ENCODE measurements around the gene LIMK2. TPM values are rescaled to one million over a fixed set of nuclear protein-coding genes. Genes with fewer than 3 reads are reported as not detected.
"Not testable (repeated sequence)": the region's sequence is repeated elsewhere in the genome, so short reads cannot be mapped to it uniquely, and the experiment has no call there.

The LIMK2 gene
- total and polyA plus RNA-seq, 2 donors: 21.6 to 32.6 TPM

DNA sequence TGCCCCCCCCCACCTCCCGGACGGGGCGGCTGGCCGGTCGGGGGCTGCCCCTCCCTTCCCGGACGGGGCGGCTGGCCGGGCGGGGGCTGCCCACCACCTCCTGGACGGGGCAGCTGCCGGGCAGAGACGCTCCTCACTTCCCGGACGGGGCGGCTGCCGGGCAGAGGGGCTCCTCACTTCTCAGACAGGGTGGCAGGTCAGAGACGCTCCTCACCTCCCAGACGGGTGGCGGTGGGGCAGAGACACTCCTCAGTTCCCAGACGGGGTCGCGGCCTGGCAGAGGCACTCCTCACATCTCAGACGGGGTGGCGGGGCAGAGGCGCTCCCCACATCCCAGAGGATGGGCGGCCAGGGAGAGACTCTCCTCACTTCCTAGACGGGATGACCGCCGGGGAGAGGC lies 28.1 kb upstream of the LIMK2 start:
- H3K4me3 ChIP-seq (ENCODE audit: low read length in 2 of 2): no peak overlapping the region
- no peaks in the 10 kb centered on the region for H3K27me3 ChIP-seq (ENCODE audit: control insufficient read depth in 2 of 2, insufficient read depth in 1 of 2, low read length in 1 of 2)
- peaks cover 0 to 3% of the 10 kb centered on the region in 2 donors for H3K9me3 ChIP-seq (ENCODE audit: control insufficient read depth in 2 of 2, insufficient read depth in 1 of 2, low read length in 1 of 2)
- no peak overlapping the region for H3K27ac ChIP-seq (ENCODE audit: low read depth in 1 of 2, low read length in 1 of 2)
- no peak for DNase-seq (ENCODE audit: low read depth in 6 of 9, low spot score in 9 of 9)
- 98% methylated on average over 30 of the region's 30 CpGs for WGBS
- H3K36me3 ChIP-seq (ENCODE audit: control insufficient read depth in 2 of 2, insufficient read depth in 2 of 2, low read length in 1 of 2): peaks cover 10 to 18% of the 10 kb centered on the region in 2 donors
- no peaks in the 10 kb centered on the region for H3K4me1 ChIP-seq (ENCODE audit: control insufficient read depth in 2 of 2, insufficient read depth in 2 of 2, low read length in 2 of 2)

DNA sequence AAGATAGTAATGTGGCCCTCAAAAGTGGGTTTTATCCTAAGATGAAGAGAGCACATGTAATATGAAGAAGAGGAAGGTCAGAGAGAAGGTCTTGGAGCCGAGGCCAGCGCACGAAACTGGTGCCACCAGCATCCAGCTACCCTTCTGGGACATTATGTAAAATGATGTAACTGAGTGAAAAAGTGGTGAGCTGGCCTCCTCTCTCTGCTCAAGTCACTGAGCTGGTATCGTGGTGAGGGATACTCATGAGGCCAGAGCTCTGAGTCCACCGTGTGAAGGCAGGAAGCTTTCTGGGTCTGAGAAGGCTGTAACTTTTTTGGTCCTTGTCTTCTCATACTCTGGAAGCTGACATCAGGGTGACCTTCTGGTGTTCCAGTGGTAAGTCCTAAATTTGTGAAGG lies 27.0 kb upstream of the LIMK2 start:
- Histone ChIP-seq H3K36me3 (ENCODE audit: control insufficient read depth in 2 of 2, insufficient read depth in 2 of 2, low read length in 1 of 2) (peaks cover 13 to 14% of the 10 kb centered on the region in 2 donors), H3K27me3 (ENCODE audit: control insufficient read depth in 2 of 2, insufficient read depth in 1 of 2, low read length in 1 of 2) (no peaks in the 10 kb centered on the region), H3K4me1 (ENCODE audit: control insufficient read depth in 2 of 2, insufficient read depth in 2 of 2, low read length in 2 of 2) (no peaks in the 10 kb centered on the region), H3K27ac (ENCODE audit: low read depth in 1 of 2, low read length in 1 of 2) (no peak overlapping the region), H3K4me3 (ENCODE audit: low read length in 2 of 2) (no peak overlapping the region), H3K9me3 (ENCODE audit: control insufficient read depth in 2 of 2, insufficient read depth in 1 of 2, low read length in 1 of 2) (peaks cover 0 to 3% of the 10 kb centered on the region in 2 donors)
- no peak for DNase-seq (ENCODE audit: low read depth in 6 of 9, low spot score in 9 of 9)
- over 99% methylated on average over 5 of the region's 5 CpGs for WGBS

- WGBS: 96% methylated on average over 6 of the region's 6 CpGs
- Histone ChIP-seq H3K36me3 (ENCODE audit: control insufficient read depth in 2 of 2, insufficient read depth in 2 of 2, low read length in 1 of 2) (peaks cover 13 to 14% of the 10 kb centered on the region in 2 donors), H3K27ac (ENCODE audit: low read depth in 1 of 2, low read length in 1 of 2) (no peak overlapping the region), H3K4me1 (ENCODE audit: control insufficient read depth in 2 of 2, insufficient read depth in 2 of 2, low read length in 2 of 2) (no peaks in the 10 kb centered on the region), H3K9me3 (ENCODE audit: control insufficient read depth in 2 of 2, insufficient read depth in 1 of 2, low read length in 1 of 2) (peaks cover 0 to 3% of the 10 kb centered on the region in 2 donors), H3K27me3 (ENCODE audit: control insufficient read depth in 2 of 2, insufficient read depth in 1 of 2, low read length in 1 of 2) (no peaks in the 10 kb centered on the region), H3K4me3 (ENCODE audit: low read length in 2 of 2) (no peak overlapping the region)
- DNase-seq (ENCODE audit: low read depth in 6 of 9, low spot score in 9 of 9): no peak
Observed at GRCh38 chr22:31187627-31188026, 24.5 kb upstream of the LIMK2 start.

DNA sequence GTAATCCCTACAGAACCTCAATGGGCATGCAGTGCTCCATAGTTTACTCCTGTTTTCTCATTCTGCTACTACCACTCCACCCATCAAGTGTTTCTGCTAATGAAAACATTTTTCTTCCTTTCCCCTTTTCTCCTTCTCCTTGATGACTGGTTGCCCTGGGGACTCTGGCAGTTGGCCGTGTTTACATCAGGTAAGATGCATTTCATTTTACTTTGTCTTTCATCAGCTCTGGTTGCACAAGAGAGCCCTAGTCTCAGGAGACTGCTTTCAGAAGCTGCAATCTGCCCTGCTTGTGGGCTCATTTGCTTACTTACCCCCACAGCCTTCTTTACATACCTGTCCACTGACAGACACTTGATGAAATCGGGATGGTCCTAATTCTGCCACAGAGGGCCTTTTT lies 19.6 kb upstream of the LIMK2 start:
- Histone ChIP-seq H3K27me3 (ENCODE audit: control insufficient read depth in 2 of 2, insufficient read depth in 1 of 2, low read length in 1 of 2) (no peaks in the 10 kb centered on the region), H3K4me3 (ENCODE audit: low read length in 2 of 2) (no peak overlapping the region), H3K4me1 (ENCODE audit: control insufficient read depth in 2 of 2, insufficient read depth in 2 of 2, low read length in 2 of 2) (no peaks in the 10 kb centered on the region), H3K9me3 (ENCODE audit: control insufficient read depth in 2 of 2, insufficient read depth in 1 of 2, low read length in 1 of 2) (no peaks in the 10 kb centered on the region), H3K36me3 (ENCODE audit: control insufficient read depth in 2 of 2, insufficient read depth in 2 of 2, low read length in 1 of 2) (peaks cover 18 to 29% of the 10 kb centered on the region in 2 donors), H3K27ac (ENCODE audit: low read depth in 1 of 2, low read length in 1 of 2) (no peak overlapping the region)
- DNase-seq (ENCODE audit: low read depth in 6 of 9, low spot score in 9 of 9): no peak
- 94% methylated on average over 2 of the region's 2 CpGs for WGBS

DNA sequence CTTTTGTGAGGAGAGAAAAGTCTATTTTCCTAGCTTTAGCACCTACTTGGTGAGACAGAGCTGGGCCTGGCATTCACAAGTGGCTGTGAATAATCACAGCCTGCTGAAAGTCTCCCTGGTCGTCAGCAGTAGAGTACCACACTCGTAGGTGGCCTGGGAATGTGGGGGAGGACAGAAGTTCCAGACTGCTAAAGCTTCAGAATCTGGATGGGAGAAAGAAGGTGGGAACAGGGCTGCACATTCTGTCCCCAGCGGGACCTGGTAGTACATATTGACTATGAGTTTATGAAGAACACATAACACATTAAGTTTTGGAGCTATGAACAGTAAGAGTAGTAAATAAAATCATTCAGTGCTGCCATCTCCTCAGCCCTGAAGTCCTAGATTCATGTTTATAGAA lies 19.0 kb upstream of the LIMK2 start:
- no peak for DNase-seq (ENCODE audit: low read depth in 6 of 9, low spot score in 9 of 9)
- H3K4me1 ChIP-seq (ENCODE audit: control insufficient read depth in 2 of 2, insufficient read depth in 2 of 2, low read length in 2 of 2): no peaks in the 10 kb centered on the region
- H3K4me3 ChIP-seq (ENCODE audit: low read length in 2 of 2): no peak overlapping the region
- H3K36me3 ChIP-seq (ENCODE audit: control insufficient read depth in 2 of 2, insufficient read depth in 2 of 2, low read length in 1 of 2): peaks cover 14 to 29% of the 10 kb centered on the region in 2 donors
- no peak overlapping the region for H3K27ac ChIP-seq (ENCODE audit: low read depth in 1 of 2, low read length in 1 of 2)
- no peaks in the 10 kb centered on the region for H3K9me3 ChIP-seq (ENCODE audit: control insufficient read depth in 2 of 2, insufficient read depth in 1 of 2, low read length in 1 of 2)
- no peaks in the 10 kb centered on the region for H3K27me3 ChIP-seq (ENCODE audit: control insufficient read depth in 2 of 2, insufficient read depth in 1 of 2, low read length in 1 of 2)
- 99% methylated on average over 3 of the region's 3 CpGs for WGBS

DNA sequence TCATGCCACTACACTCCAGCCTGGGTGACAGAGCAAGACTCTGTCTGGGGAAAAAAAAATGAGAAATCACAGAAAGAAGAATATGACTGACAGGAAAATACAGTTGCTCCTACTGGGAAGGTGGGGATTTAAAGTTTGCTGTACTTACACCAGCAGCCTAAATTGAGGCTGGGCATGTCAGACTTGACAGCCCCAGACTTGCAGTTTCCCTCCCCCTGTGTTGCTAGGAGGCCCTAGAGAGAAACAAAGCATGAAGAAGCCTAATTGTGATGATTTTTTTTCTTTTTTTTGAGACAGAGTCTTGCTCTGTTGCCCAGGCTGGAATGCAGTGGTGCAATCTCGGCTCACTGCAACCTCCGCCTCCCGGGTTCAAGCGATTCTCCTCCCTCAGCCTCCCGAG lies 17.4 kb upstream of the LIMK2 start:
- DNase-seq (ENCODE audit: low read depth in 6 of 9, low spot score in 9 of 9); H3K4me3 ChIP-seq (ENCODE audit: low read length in 2 of 2); H3K9me3 ChIP-seq (ENCODE audit: control insufficient read depth in 2 of 2, insufficient read depth in 1 of 2, low read length in 1 of 2); H3K27ac ChIP-seq (ENCODE audit: low read depth in 1 of 2, low read length in 1 of 2); H3K4me1 ChIP-seq (ENCODE audit: control insufficient read depth in 2 of 2, insufficient read depth in 2 of 2, low read length in 2 of 2); H3K27me3 ChIP-seq (ENCODE audit: control insufficient read depth in 2 of 2, insufficient read depth in 1 of 2, low read length in 1 of 2): not testable (repeated sequence)
- 93% methylated on average over 5 of the region's 5 CpGs for WGBS
- peaks cover 14 to 35% of the 10 kb centered on the region in 2 donors for H3K36me3 ChIP-seq (ENCODE audit: control insufficient read depth in 2 of 2, insufficient read depth in 2 of 2, low read length in 1 of 2)

- Histone ChIP-seq H3K9me3 (ENCODE audit: control insufficient read depth in 2 of 2, insufficient read depth in 1 of 2, low read length in 1 of 2) (no peaks in the 10 kb centered on the region), H3K4me3 (ENCODE audit: low read length in 2 of 2) (no peak overlapping the region), H3K27me3 (ENCODE audit: control insufficient read depth in 2 of 2, insufficient read depth in 1 of 2, low read length in 1 of 2) (no peaks in the 10 kb centered on the region), H3K27ac (ENCODE audit: low read depth in 1 of 2, low read length in 1 of 2) (no peak overlapping the region), H3K4me1 (ENCODE audit: control insufficient read depth in 2 of 2, insufficient read depth in 2 of 2, low read length in 2 of 2) (no peaks in the 10 kb centered on the region), H3K36me3 (ENCODE audit: control insufficient read depth in 2 of 2, insufficient read depth in 2 of 2, low read length in 1 of 2) (peaks cover 23 to 35% of the 10 kb centered on the region in 2 donors)
- WGBS: 95% methylated on average over 3 of the region's 3 CpGs
- no peak for DNase-seq (ENCODE audit: low read depth in 6 of 9, low spot score in 9 of 9)
Observed at GRCh38 chr22:31199187-31199586, 12.9 kb upstream of the LIMK2 start.

GRCh38 chr22:31204352-31204984 lies 7.6 kb upstream of the LIMK2 start:
- not testable (repeated sequence) for DNase-seq (ENCODE audit: low read depth in 6 of 9, low spot score in 9 of 9); H3K9me3 ChIP-seq (ENCODE audit: control insufficient read depth in 2 of 2, insufficient read depth in 1 of 2, low read length in 1 of 2); H3K4me1 ChIP-seq (ENCODE audit: control insufficient read depth in 2 of 2, insufficient read depth in 2 of 2, low read length in 2 of 2); H3K4me3 ChIP-seq (ENCODE audit: low read length in 2 of 2); H3K27me3 ChIP-seq (ENCODE audit: control insufficient read depth in 2 of 2, insufficient read depth in 1 of 2, low read length in 1 of 2)
- Histone ChIP-seq H3K36me3 (ENCODE audit: control insufficient read depth in 2 of 2, insufficient read depth in 2 of 2, low read length in 1 of 2) (peaks cover 15 to 17% of the 10 kb centered on the region in 2 donors), H3K27ac (ENCODE audit: low read depth in 1 of 2, low read length in 1 of 2) (peak overlapping the region in 1 of 2 donors; percentile 17)
- 92% methylated on average over 8 of the region's 8 CpGs for WGBS

- DNase-seq (ENCODE audit: low read depth in 6 of 9, low spot score in 9 of 9): not testable (repeated sequence)
- H3K36me3 ChIP-seq (ENCODE audit: control insufficient read depth in 2 of 2, insufficient read depth in 2 of 2, low read length in 1 of 2): peaks cover 12 to 17% of the 10 kb centered on the region in 2 donors
- WGBS: 96% methylated on average over 4 of the region's 4 CpGs
Observed at GRCh38 chr22:31205059-31205458, 7.0 kb upstream of the LIMK2 start.

More at GRCh38 chr22:31205059-31205458, 7.0 kb upstream of the LIMK2 start:
- not testable (repeated sequence) for H3K9me3 ChIP-seq (ENCODE audit: control insufficient read depth in 2 of 2, insufficient read depth in 1 of 2, low read length in 1 of 2); H3K4me1 ChIP-seq (ENCODE audit: control insufficient read depth in 2 of 2, insufficient read depth in 2 of 2, low read length in 2 of 2); H3K27ac ChIP-seq (ENCODE audit: low read depth in 1 of 2, low read length in 1 of 2); H3K27me3 ChIP-seq (ENCODE audit: control insufficient read depth in 2 of 2, insufficient read depth in 1 of 2, low read length in 1 of 2); H3K4me3 ChIP-seq (ENCODE audit: low read length in 2 of 2)
